SK-N-SH (cell line): Measurements from ENCODE around the gene PLEKHG2.

Experiments
- CTCF ChIP-seq: fragments of 200-600 bp; sonication (generic); IDR thresholded peaks from 2 replicates; pipeline ENCODE4 v1.6.1; 2017; ENCODE audit warnings: antibody characterized with exemption, mild to moderate bottlenecking, moderate library complexity
- EZH2phosphoT487 ChIP-seq: fragments of 200-600 bp; sonication (generic); IDR thresholded peaks from 2 replicates; pipeline ENCODE4 v1.6.1; 2017; ENCODE audit warnings: low read depth, mixed run types, mild to moderate bottlenecking, antibody characterized with exemption, moderate library complexity, borderline replicate concordance
- FOXM1 ChIP-seq: IDR thresholded peaks from 2 replicates; pipeline ENCODE4 v1.4.0; 2012; ENCODE audit warnings: low read depth, mild to moderate bottlenecking
- MAX ChIP-seq: IDR thresholded peaks from 2 replicates; pipeline ENCODE4 v1.4.0; 2012; ENCODE audit warnings: low read depth
- SIN3A ChIP-seq: IDR thresholded peaks from 2 replicates; pipeline ENCODE4 v1.6.1; 2012; ENCODE audit warnings: low read depth, mild to moderate bottlenecking, low read length, moderate library complexity, borderline replicate concordance
- USF2 ChIP-seq: fragments of 150-350 bp; IDR thresholded peaks from 2 replicates; pipeline ENCODE4 v1.6.1; 2017; ENCODE audit warnings: antibody characterized with exemption, low read length, low read depth, borderline replicate concordance
- TF ChIP-seq, protein P1 (sequence below): IDR thresholded peaks from 2 replicates; pipeline ENCODE4; 2012

GRCh38 chr19:39388657-39389056 lies 23.8 kb upstream of the PLEKHG2 start:
- TF ChIP-seq, protein P1, sequence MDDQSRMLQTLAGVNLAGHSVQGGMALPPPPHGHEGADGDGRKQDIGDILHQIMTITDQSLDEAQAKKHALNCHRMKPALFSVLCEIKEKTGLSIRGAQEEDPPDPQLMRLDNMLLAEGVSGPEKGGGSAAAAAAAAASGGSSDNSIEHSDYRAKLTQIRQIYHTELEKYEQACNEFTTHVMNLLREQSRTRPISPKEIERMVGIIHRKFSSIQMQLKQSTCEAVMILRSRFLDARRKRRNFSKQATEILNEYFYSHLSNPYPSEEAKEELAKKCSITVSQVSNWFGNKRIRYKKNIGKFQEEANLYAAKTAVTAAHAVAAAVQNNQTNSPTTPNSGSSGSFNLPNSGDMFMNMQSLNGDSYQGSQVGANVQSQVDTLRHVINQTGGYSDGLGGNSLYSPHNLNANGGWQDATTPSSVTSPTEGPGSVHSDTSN: no peak
- TF ChIP-seq CTCF: no peak
- TF ChIP-seq FOXM1: no peak
- no peak for TF ChIP-seq USF2
- no peak for TF ChIP-seq MAX
- TF ChIP-seq EZH2phosphoT487: no peak
- no peak for TF ChIP-seq SIN3A
